MM.1S (cell line): ENCODE results near the gene SRRM4.

ENCODE experiments used
- DNase-seq: peaks from one replicate; pipeline ENCODE4 v3.0.0-alpha.2; 2015
- H2AFZ ChIP-seq: fragments of 300-600 bp; sonication (generic); 2 replicates; pipeline ENCODE4 v1.6.0; 2016; ENCODE audit warnings: antibody characterized with exemption, low read length
- H3F3A ChIP-seq: fragments of 300-600 bp; sonication (generic); 2 replicates; pipeline ENCODE4 v1.6.1; 2016; ENCODE audit warnings: mild to moderate bottlenecking, antibody characterized with exemption, low read length, moderate library complexity, mixed read lengths; ENCODE audit not compliant: insufficient read depth
- H3K27ac ChIP-seq: fragments of 300-600 bp; sonication (generic); 2 replicates; pipeline ENCODE4 v1.5.1; 2016; ENCODE audit warnings: mild to moderate bottlenecking, low read length
- H3K27me3 ChIP-seq: fragments of 300-600 bp; sonication (generic); replicated peaks from 2 replicates; pipeline ENCODE4 v1.6.0; 2016; ENCODE audit warnings: low read length; ENCODE audit not compliant: insufficient read depth
- H3K36me3 ChIP-seq: fragments of 300-600 bp; sonication (generic); replicated peaks from 2 replicates; pipeline ENCODE4 v1.6.1; 2016; ENCODE audit warnings: mild to moderate bottlenecking, low read length, mixed read lengths; ENCODE audit not compliant: insufficient read depth
- H3K4me1 ChIP-seq: fragments of 300-600 bp; sonication (generic); 2 replicates; pipeline ENCODE4 v1.6.1; 2016; ENCODE audit warnings: low read length, mixed read lengths
- H3K4me2 ChIP-seq: fragments of 300-600 bp; sonication (generic); 2 replicates; pipeline ENCODE4 v1.6.0; 2016; ENCODE audit warnings: low read depth, low read length
- H3K4me3 ChIP-seq: fragments of 300-600 bp; sonication (generic); 2 replicates; pipeline ENCODE4 v1.5.1; 2016; ENCODE audit warnings: low read length, mixed read lengths
- H3K79me2 ChIP-seq: fragments of 300-600 bp; sonication (generic); 2 replicates; pipeline ENCODE4 v1.6.1; 2016; ENCODE audit warnings: mixed run types, low read length, mixed read lengths
- H3K9ac ChIP-seq: fragments of 300-600 bp; sonication (generic); 2 replicates; pipeline ENCODE4 v1.6.1; 2016; ENCODE audit warnings: low read length, mixed read lengths
- H3K9me2 ChIP-seq: fragments of 300-600 bp; sonication (generic); replicated peaks from 2 replicates; pipeline ENCODE4 v1.6.1; 2016; ENCODE audit warnings: mild to moderate bottlenecking, low read length, mixed read lengths; ENCODE audit not compliant: insufficient read depth
- H3K9me3 ChIP-seq: fragments of 300-600 bp; sonication (generic); replicated peaks from 2 replicates; pipeline ENCODE4 v1.6.1; 2016; ENCODE audit warnings: mild to moderate bottlenecking, low read length, mixed read lengths; ENCODE audit not compliant: insufficient read depth
- H4K20me1 ChIP-seq: fragments of 300-600 bp; sonication (generic); 2 replicates; pipeline ENCODE4 v1.6.1; 2016; ENCODE audit warnings: mild to moderate bottlenecking, low read length, moderate library complexity, mixed read lengths; ENCODE audit not compliant: insufficient read depth
- CTCF ChIP-seq: fragments of 300-600 bp; sonication (generic); IDR thresholded peaks from 2 replicates; pipeline ENCODE4 v1.5.1; 2016; ENCODE audit warnings: antibody characterized with exemption, low read length, mixed read lengths
- EZH2 ChIP-seq: fragments of 300-600 bp; sonication (generic); optimal IDR thresholded peaks from 2 replicates; pipeline ENCODE3; 2017; ENCODE audit warnings: low read depth, mild to moderate bottlenecking, antibody characterized with exemption, low read length, mixed read lengths
- EZH2phosphoT487 ChIP-seq: fragments of 300-600 bp; sonication (generic); IDR thresholded peaks from 2 replicates; pipeline ENCODE4 v1.6.1; 2018; ENCODE audit warnings: antibody characterized with exemption, low read length

Gene SRRM4

GRCh38 chr12:119089380-119090013, 108.2 kb downstream of the SRRM4 start:
- H3K4me2 ChIP-seq = no peak overlapping the region
- DNase-seq = no peak

GRCh38 chr12:119090276-119090675, 108.9 kb downstream of the SRRM4 start:
- Histone ChIP-seq H3K4me3 (no peak overlapping the region), H3K27ac (no peak overlapping the region), H3K79me2 (no peaks in the 10 kb centered on the region), H4K20me1 (no peaks in the 10 kb centered on the region), H3F3A (no peaks in the 10 kb centered on the region), H3K36me3 (no peaks in the 10 kb centered on the region), H3K9me2 (no peaks in the 10 kb centered on the region), H3K27me3 (no peaks in the 10 kb centered on the region), H3K4me1 (no peaks in the 10 kb centered on the region), H3K9me3 (no peaks in the 10 kb centered on the region), H2AFZ (no peak overlapping the region), H3K9ac (no peak overlapping the region), H3K4me2 (no peak overlapping the region)
- DNase-seq = no peak
- TF ChIP-seq CTCF = no peak
- no peak for TF ChIP-seq EZH2
- no peak for TF ChIP-seq EZH2phosphoT487

More at GRCh38 chr12:119089380-119090013, 108.2 kb downstream of the SRRM4 start:
- TF ChIP-seq EZH2 = no peak
- TF ChIP-seq EZH2phosphoT487 = no peak
- TF ChIP-seq CTCF = no peak
- H2AFZ ChIP-seq = no peak overlapping the region
- H3K9me3 ChIP-seq = no peaks in the 10 kb centered on the region
- H3K27ac ChIP-seq = no peak overlapping the region
- no peaks in the 10 kb centered on the region for H3K4me1 ChIP-seq
- no peaks in the 10 kb centered on the region for H3K36me3 ChIP-seq
- H3K27me3 ChIP-seq = no peaks in the 10 kb centered on the region
- no peaks in the 10 kb centered on the region for H3F3A ChIP-seq
- no peaks in the 10 kb centered on the region for H3K9me2 ChIP-seq
- no peaks in the 10 kb centered on the region for H4K20me1 ChIP-seq
- no peak overlapping the region for H3K4me3 ChIP-seq
- no peaks in the 10 kb centered on the region for H3K79me2 ChIP-seq
- H3K9ac ChIP-seq = no peak overlapping the region

GRCh38 chr12:119090865-119091264, 109.5 kb downstream of the SRRM4 start:
- H3K36me3 ChIP-seq = no peaks in the 10 kb centered on the region
- H3K9ac ChIP-seq = no peak overlapping the region
- no peak for DNase-seq
- H3K9me2 ChIP-seq = no peaks in the 10 kb centered on the region
- H3K9me3 ChIP-seq = no peaks in the 10 kb centered on the region
- no peak overlapping the region for H3K4me3 ChIP-seq
- H3K27ac ChIP-seq = no peak overlapping the region
- H3K4me2 ChIP-seq = no peak overlapping the region
- no peaks in the 10 kb centered on the region for H3K79me2 ChIP-seq
- TF ChIP-seq CTCF = no peak
- TF ChIP-seq EZH2phosphoT487 = no peak
- TF ChIP-seq EZH2 = no peak
- H4K20me1 ChIP-seq = no peaks in the 10 kb centered on the region
- no peaks in the 10 kb centered on the region for H3K4me1 ChIP-seq
- H3F3A ChIP-seq = no peaks in the 10 kb centered on the region
- H3K27me3 ChIP-seq = no peaks in the 10 kb centered on the region
- no peak overlapping the region for H2AFZ ChIP-seq
